Measurements from ENCODE around the gene MSMB. TPM values are rescaled to one million over a fixed set of nuclear protein-coding genes. Genes with fewer than 3 reads are reported as not detected.
"Not testable (repeated sequence)": the region's sequence is repeated elsewhere in the genome, so short reads cannot be mapped to it uniquely, and the experiment has no call there.

The MSMB gene
- not detected in 2 replicates for total RNA-seq (2014; rRNA removed; shearing (Covaris generic))

GRCh38 chr10:46046261-46046660, at the start of gene MSMB:
Gene MSMB, minus strand, starts transcription at chr10:46046269. Its CDS starts 32 bp downstream, at chr10:46046237.
- no peak for DNase-seq (ENCODE audit: low spot score)

- DNase-seq (ENCODE audit: low spot score), result no peak
Measured at GRCh38 chr10:46094931-46095750, 49.1 kb upstream of the MSMB start.

GRCh38 chr10:46094197-46094500, 48.1 kb upstream of the MSMB start:
- no peak for DNase-seq (ENCODE audit: low spot score)

- DNase-seq (ENCODE audit: low spot score), result not testable (repeated sequence)
Measured at GRCh38 chr10:46093316-46094196, 47.5 kb upstream of the MSMB start.

- DNase-seq (ENCODE audit: low spot score), result no peak
Measured at GRCh38 chr10:46092524-46093081, 46.5 kb upstream of the MSMB start.

GRCh38 chr10:46091828-46092523, 45.9 kb upstream of the MSMB start:
- DNase-seq (ENCODE audit: low spot score), result no peak

GRCh38 chr10:46091080-46091827, 45.2 kb upstream of the MSMB start:
- DNase-seq (ENCODE audit: low spot score), result no peak

- no peak for DNase-seq (ENCODE audit: low spot score)
Measured at GRCh38 chr10:46090258-46090812, 44.3 kb upstream of the MSMB start.

- not testable (repeated sequence) for DNase-seq (ENCODE audit: low spot score)
Measured at GRCh38 chr10:46087381-46087780, 41.3 kb upstream of the MSMB start.

- no peak for DNase-seq (ENCODE audit: low spot score)
Measured at GRCh38 chr10:46084321-46085165, 38.5 kb upstream of the MSMB start.

GRCh38 chr10:46080886-46081285, 34.8 kb upstream of the MSMB start:
- no peak for DNase-seq (ENCODE audit: low spot score)

- DNase-seq (ENCODE audit: low spot score), result no peak
Measured at GRCh38 chr10:46079831-46080585, 33.9 kb upstream of the MSMB start.

GRCh38 chr10:46077731-46078413, 31.8 kb upstream of the MSMB start:
- no peak for DNase-seq (ENCODE audit: low spot score)

GRCh38 chr10:46077141-46077554, 31.1 kb upstream of the MSMB start:
- DNase-seq (ENCODE audit: low spot score), result peak; percentile 46

- no peak for DNase-seq (ENCODE audit: low spot score)
Measured at GRCh38 chr10:46075869-46076268, 29.8 kb upstream of the MSMB start.

GRCh38 chr10:46074196-46074946, 28.3 kb upstream of the MSMB start:
- DNase-seq (ENCODE audit: low spot score), result no peak

- DNase-seq (ENCODE audit: low spot score), result no peak
Measured at GRCh38 chr10:46073564-46073963, 27.5 kb upstream of the MSMB start.

- no peak for DNase-seq (ENCODE audit: low spot score)
Measured at GRCh38 chr10:46070749-46071148, 24.7 kb upstream of the MSMB start.

Data from H4 (cell line).